ENCODE measurements around the gene ZNF750. TPM values are rescaled to one million over a fixed set of nuclear protein-coding genes. Genes with fewer than 3 reads are reported as not detected.

The ZNF750 gene
- total and polyA plus RNA-seq, 8 donors = 9.5 TPM; not detected in 7

- Histone ChIP-seq H3K4me3 (no peak overlapping the region), H3K9me3 (no peaks in the 10 kb centered on the region), H3K36me3 (peaks cover 5 to 37% (median 33%) of the 10 kb centered on the region in 4 donors), H3K27me3 (no peaks in the 10 kb centered on the region), H3K27ac (no peak overlapping the region), H3K4me1 (peaks cover 0 to 6% (median 3%) of the 10 kb centered on the region in 4 donors)
- 93 to 97% (median 94%) methylated on average over 17 to 20 of the region's 20 CpGs for WGBS, 5 donors
- intact Hi-C loops (cut with DNase I; ENCODE audit: low total_unique reads) = no loop called here
- TF ChIP-seq POLR2AphosphoS5 (IDR thresholded peaks at IDR 0.05) (no peak), EP300 (IDR thresholded peaks at IDR 0.05) (no peak), CTCF (IDR thresholded peaks at IDR 0.05) (no peak), POLR2A (IDR thresholded peaks at IDR 0.05) (no peak)
- no peak for DNase-seq
Measured at GRCh38 chr17:82832881-82833475, 6.8 kb downstream of the ZNF750 start.

- no peak overlapping the region for H3K27ac ChIP-seq
- TF ChIP-seq CTCF (IDR thresholded peaks at IDR 0.05) (no peak), POLR2A (IDR thresholded peaks at IDR 0.05) (no peak), POLR2AphosphoS5 (IDR thresholded peaks at IDR 0.05) (no peak), EP300 (IDR thresholded peaks at IDR 0.05) (no peak)
- WGBS, 5 donors = 86 to 91% (median 90%) methylated on average over 20 of the region's 20 CpGs
- H3K4me3 ChIP-seq = no peak overlapping the region
- no peaks in the 10 kb centered on the region for H3K9me3 ChIP-seq
- H3K27me3 ChIP-seq = no peaks in the 10 kb centered on the region
- peaks cover 0 to 6% (median 3%) of the 10 kb centered on the region in 4 donors for H3K4me1 ChIP-seq
- intact Hi-C loops (cut with DNase I; ENCODE audit: low total_unique reads) = no loop called here
- peaks cover 9 to 42% (median 38%) of the 10 kb centered on the region in 4 donors for H3K36me3 ChIP-seq
- no peak for DNase-seq
Measured at GRCh38 chr17:82832411-82832810, 7.4 kb downstream of the ZNF750 start.

- Histone ChIP-seq H3K27me3 (no peaks in the 10 kb centered on the region), H3K4me1 (peaks cover 0 to 6% (median 3%) of the 10 kb centered on the region in 4 donors), H3K36me3 (peaks cover 12 to 48% (median 44%) of the 10 kb centered on the region in 4 donors), H3K27ac (no peak overlapping the region), H3K4me3 (no peak overlapping the region), H3K9me3 (no peaks in the 10 kb centered on the region)
- intact Hi-C loops (cut with DNase I; ENCODE audit: low total_unique reads) = no loop called here
- WGBS, 5 donors = 91 to 95% (median 93%) methylated on average over 11 to 18 of the region's 18 CpGs
- DNase-seq = no peak
- no peak for TF ChIP-seq POLR2AphosphoS5 (IDR thresholded peaks at IDR 0.05)
- TF ChIP-seq CTCF (IDR thresholded peaks at IDR 0.05) = no peak
- TF ChIP-seq EP300 (IDR thresholded peaks at IDR 0.05) = no peak
- TF ChIP-seq POLR2A (IDR thresholded peaks at IDR 0.05) = no peak
Measured at GRCh38 chr17:82831818-82832200, 8.0 kb downstream of the ZNF750 start.

- intact Hi-C loops (cut with DNase I; ENCODE audit: low total_unique reads) = no loop called here
- H3K4me3 ChIP-seq = no peak overlapping the region
- H3K36me3 ChIP-seq = peaks cover 12 to 49% (median 44%) of the 10 kb centered on the region in 4 donors
- TF ChIP-seq POLR2A (IDR thresholded peaks at IDR 0.05) = no peak
- TF ChIP-seq POLR2AphosphoS5 (IDR thresholded peaks at IDR 0.05) = no peak
- no peak for TF ChIP-seq EP300 (IDR thresholded peaks at IDR 0.05)
- no peak for TF ChIP-seq CTCF (IDR thresholded peaks at IDR 0.05)
- no peaks in the 10 kb centered on the region for H3K27me3 ChIP-seq
- 90 to 97% (median 95%) methylated on average over 29 of the region's 29 CpGs for WGBS, 5 donors
- peaks cover 0 to 6% (median 3%) of the 10 kb centered on the region in 4 donors for H3K4me1 ChIP-seq
- H3K9me3 ChIP-seq = no peaks in the 10 kb centered on the region
- H3K27ac ChIP-seq = no peak overlapping the region
- DNase-seq = no peak
Measured at GRCh38 chr17:82831041-82831817, 8.6 kb downstream of the ZNF750 start.
